GM21360 (cell line): ENCODE results near the gene CBX4.

Experiments
- ATAC-seq: cut with Tn5 transposase; IDR thresholded peaks from one replicate; pipeline ENCODE4 v1.9.1; 2021; ENCODE audit warnings: mild to moderate bottlenecking, moderate library complexity; ENCODE audit not compliant: unreplicated experiment

The CBX4 gene

GRCh38 chr17:79831265-79832217, 7.7 kb downstream of the CBX4 start:
- no peak for ATAC-seq

- no peak for ATAC-seq
These were observed 8.4 kb downstream of the CBX4 start for GRCh38 chr17:79830763-79831264.

- no peak for ATAC-seq
These were observed 8.9 kb downstream of the CBX4 start for GRCh38 chr17:79830303-79830702.

- ATAC-seq, result no peak
These were observed 9.8 kb downstream of the CBX4 start for GRCh38 chr17:79829457-79829856.

- ATAC-seq, result no peak
These were observed 10.2 kb downstream of the CBX4 start for GRCh38 chr17:79829004-79829403.

- no peak for ATAC-seq
These were observed 12.2 kb downstream of the CBX4 start for GRCh38 chr17:79826841-79827578.

GRCh38 chr17:79826204-79826680, 13.0 kb downstream of the CBX4 start:
- ATAC-seq, result no peak

- no peak for ATAC-seq
These were observed 13.7 kb downstream of the CBX4 start for GRCh38 chr17:79825580-79825921.

GRCh38 chr17:79824893-79825579, 14.2 kb downstream of the CBX4 start:
- ATAC-seq, result no peak

- ATAC-seq, result no peak
These were observed 15.0 kb downstream of the CBX4 start for GRCh38 chr17:79824234-79824633.

GRCh38 chr17:79822583-79823124, 16.6 kb downstream of the CBX4 start:
- ATAC-seq, result no peak

- no peak for ATAC-seq
These were observed 17.7 kb downstream of the CBX4 start for GRCh38 chr17:79821331-79822095.

GRCh38 chr17:79820959-79821330, 18.3 kb downstream of the CBX4 start:
- no peak for ATAC-seq

GRCh38 chr17:79819534-79820276, 19.5 kb downstream of the CBX4 start:
- ATAC-seq, result no peak

GRCh38 chr17:79819085-79819484, 20.2 kb downstream of the CBX4 start:
- ATAC-seq, result no peak

GRCh38 chr17:79818026-79818758, 21.0 kb downstream of the CBX4 start:
- no peak for ATAC-seq

- ATAC-seq, result no peak
These were observed 23.3 kb downstream of the CBX4 start for GRCh38 chr17:79815836-79816461.
